Measurements from ENCODE around the gene BCR. TPM values are rescaled to one million over a fixed set of nuclear protein-coding genes. Genes with fewer than 3 reads are reported as not detected.
A peak's percentile ranks its signal among the peaks of the same experiment; 100 is the strongest.

Gene BCR
- total and polyA plus RNA-seq, 12 donors = 18.7 to 64.3 (median 42.4) TPM

DNA sequence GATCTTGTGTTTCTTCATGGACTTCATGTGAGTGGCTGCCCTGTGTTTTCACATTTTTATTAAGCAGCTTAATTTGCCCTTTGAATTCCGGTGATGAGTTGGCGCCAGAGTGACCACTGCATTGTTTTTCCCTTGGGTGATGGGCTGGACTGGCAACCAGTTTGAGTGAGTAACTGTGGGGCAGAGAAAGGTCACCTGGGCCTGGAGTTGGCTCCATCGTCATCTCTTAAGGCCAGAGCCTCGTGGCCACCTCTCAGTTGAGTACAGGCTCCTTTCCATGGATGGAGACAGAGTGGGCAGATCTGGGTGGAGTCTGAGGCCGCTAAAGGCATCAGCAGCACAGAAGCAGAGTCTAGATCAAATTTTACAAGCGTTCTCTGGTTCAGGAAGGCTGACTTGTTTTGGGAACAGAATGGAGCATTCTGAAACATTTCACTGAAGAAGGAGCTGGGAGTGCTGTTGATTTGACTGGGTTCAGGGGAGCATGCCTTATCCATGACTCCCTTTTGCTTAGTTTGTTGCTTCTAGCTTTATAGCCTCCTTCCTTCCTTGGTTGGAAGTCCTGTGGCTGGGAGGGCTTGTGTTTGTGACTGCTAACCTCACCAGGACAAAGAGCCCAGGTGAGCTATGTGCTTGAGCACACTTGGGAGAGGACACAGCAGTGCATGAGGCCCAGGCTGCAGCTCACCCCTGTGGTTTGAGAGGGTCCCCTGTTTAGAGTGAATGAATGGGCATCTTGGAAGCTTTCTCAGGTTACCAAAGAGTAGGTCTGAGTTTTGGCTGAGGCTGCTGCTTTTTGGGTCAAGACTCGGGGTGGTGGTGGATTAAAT, 7.8 kb downstream of the BCR start:
- no peak overlapping the region for H3K4me3 ChIP-seq
- H3K36me3 ChIP-seq (replicated peaks in 1 of 2) = no peaks in the 10 kb centered on the region
- peak in 2 of 7 donors; percentile 34 to 42 for DNase-seq
- TF ChIP-seq POLR2A (IDR thresholded peaks at IDR 0.05) = no peak
- TF ChIP-seq, protein P1, sequence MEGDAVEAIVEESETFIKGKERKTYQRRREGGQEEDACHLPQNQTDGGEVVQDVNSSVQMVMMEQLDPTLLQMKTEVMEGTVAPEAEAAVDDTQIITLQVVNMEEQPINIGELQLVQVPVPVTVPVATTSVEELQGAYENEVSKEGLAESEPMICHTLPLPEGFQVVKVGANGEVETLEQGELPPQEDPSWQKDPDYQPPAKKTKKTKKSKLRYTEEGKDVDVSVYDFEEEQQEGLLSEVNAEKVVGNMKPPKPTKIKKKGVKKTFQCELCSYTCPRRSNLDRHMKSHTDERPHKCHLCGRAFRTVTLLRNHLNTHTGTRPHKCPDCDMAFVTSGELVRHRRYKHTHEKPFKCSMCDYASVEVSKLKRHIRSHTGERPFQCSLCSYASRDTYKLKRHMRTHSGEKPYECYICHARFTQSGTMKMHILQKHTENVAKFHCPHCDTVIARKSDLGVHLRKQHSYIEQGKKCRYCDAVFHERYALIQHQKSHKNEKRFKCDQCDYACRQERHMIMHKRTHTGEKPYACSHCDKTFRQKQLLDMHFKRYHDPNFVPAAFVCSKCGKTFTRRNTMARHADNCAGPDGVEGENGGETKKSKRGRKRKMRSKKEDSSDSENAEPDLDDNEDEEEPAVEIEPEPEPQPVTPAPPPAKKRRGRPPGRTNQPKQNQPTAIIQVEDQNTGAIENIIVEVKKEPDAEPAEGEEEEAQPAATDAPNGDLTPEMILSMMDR (IDR thresholded peaks at IDR 0.05) = no peak
- H3K9me3 ChIP-seq (replicated peaks in 1 of 3) = no peaks in the 10 kb centered on the region
- peak overlapping the region in 2 of 5 donors; percentile 29 to 34 for H3K27ac ChIP-seq
- H3K27me3 ChIP-seq = no peaks in the 10 kb centered on the region
- WGBS, 4 donors = 69 to 81% (median 74%) methylated on average over 7 of the region's 7 CpGs
- peaks cover 2 to 40% of the 10 kb centered on the region in 2 donors for H3K4me1 ChIP-seq (replicated peaks in 1 of 2)
- intact Hi-C loops (cut with DNase I) = no loop called here

DNA sequence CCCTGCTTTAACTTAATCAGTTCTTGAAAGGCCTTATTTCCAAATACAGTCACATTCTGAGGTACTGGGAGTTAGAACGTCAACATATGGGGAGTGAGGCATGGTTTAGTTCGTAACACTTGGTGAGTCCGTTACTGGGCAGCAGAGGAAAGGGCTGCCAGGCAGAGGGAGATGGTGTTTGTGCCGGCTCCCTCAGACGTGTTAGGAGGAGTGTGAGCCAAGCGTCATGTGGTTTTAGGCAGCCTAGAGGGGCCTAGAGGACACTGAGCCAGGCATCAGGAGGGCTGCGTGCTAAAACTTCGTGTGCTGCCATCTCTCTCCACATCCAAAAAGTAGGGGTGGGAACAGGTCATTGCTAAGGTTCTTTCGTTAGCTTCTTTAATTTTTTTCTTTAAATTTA, 10.2 kb downstream of the BCR start:
- peaks cover 0 to 24% of the 10 kb centered on the region in 2 donors for H3K4me1 ChIP-seq (replicated peaks in 1 of 2)
- H3K36me3 ChIP-seq (replicated peaks in 1 of 2) = no peaks in the 10 kb centered on the region
- DNase-seq = no peak
- no peaks in the 10 kb centered on the region for H3K9me3 ChIP-seq (replicated peaks in 1 of 3)
- no peak overlapping the region for H3K27ac ChIP-seq
- no peak for TF ChIP-seq POLR2A (IDR thresholded peaks at IDR 0.05)
- TF ChIP-seq, protein P1 (IDR thresholded peaks at IDR 0.05) = no peak
- H3K27me3 ChIP-seq = no peaks in the 10 kb centered on the region
- H3K4me3 ChIP-seq = no peak overlapping the region
- intact Hi-C loops (cut with DNase I) = no loop called here
- 87 to 94% (median 93%) methylated on average over 9 of the region's 9 CpGs for WGBS, 4 donors

GRCh38 chr22:23192133-23192532, 11.8 kb downstream of the BCR start:
- WGBS, 4 donors = 72 to 92% (median 76%) methylated on average over 3 to 5 of the region's 5 CpGs
- Histone ChIP-seq H3K27me3 (no peaks in the 10 kb centered on the region), H3K36me3 (replicated peaks in 1 of 2) (no peaks in the 10 kb centered on the region), H3K9me3 (replicated peaks in 1 of 3) (no peaks in the 10 kb centered on the region), H3K4me3 (no peak overlapping the region), H3K4me1 (replicated peaks in 1 of 2) (peaks cover 0 to 18% of the 10 kb centered on the region in 2 donors), H3K27ac (peak overlapping the region in 1 of 5 donors; percentile 8)
- TF ChIP-seq POLR2A (IDR thresholded peaks at IDR 0.05) = no peak
- TF ChIP-seq, protein P1 (IDR thresholded peaks at IDR 0.05) = no peak
- DNase-seq = peak in 4 of 7 donors; percentile 33 to 60 (median 45)
- intact Hi-C loops (cut with DNase I) = no loop called here

GRCh38 chr22:23192558-23192957, 12.2 kb downstream of the BCR start:
- Histone ChIP-seq H3K27me3 (no peaks in the 10 kb centered on the region), H3K9me3 (replicated peaks in 1 of 3) (no peaks in the 10 kb centered on the region), H3K4me1 (replicated peaks in 1 of 2) (peaks cover 0 to 16% of the 10 kb centered on the region in 2 donors), H3K4me3 (no peak overlapping the region), H3K27ac (no peak overlapping the region), H3K36me3 (replicated peaks in 1 of 2) (no peaks in the 10 kb centered on the region)
- intact Hi-C loops (cut with DNase I) = no loop called here
- DNase-seq = no peak
- TF ChIP-seq POLR2A (IDR thresholded peaks at IDR 0.05) = no peak
- TF ChIP-seq, protein P1 (IDR thresholded peaks at IDR 0.05) = no peak
- 94 to 100% (median 97%) methylated on average over 4 of the region's 4 CpGs for WGBS, 4 donors
